KOPT-K1 (cell line): ENCODE results near the gene TP53.
A peak's percentile ranks its signal among the peaks of the same experiment; 100 is the strongest.
"Not testable (repeated sequence)": the region's sequence is repeated elsewhere in the genome, so short reads cannot be mapped to it uniquely, and the experiment has no call there.

Experiments
- H3K27ac ChIP-seq: fragments of 200-600 bp; sonication (generic); 2 replicates; pipeline ENCODE4 v1.5.1; 2016; ENCODE audit warnings: antibody characterized with exemption, mild to moderate bottlenecking, low read depth, low read length; ENCODE audit not compliant: poor library complexity, severe bottlenecking
- H3K36me3 ChIP-seq: fragments of 200-600 bp; sonication (generic); 2 replicates; pipeline ENCODE4 v1.5.1; 2017; ENCODE audit warnings: antibody characterized with exemption, mild to moderate bottlenecking, low read length, moderate library complexity; ENCODE audit not compliant: insufficient read depth
- H3K9me3 ChIP-seq: fragments of 200-600 bp; sonication (generic); 2 replicates; pipeline ENCODE4 v1.5.1; 2017; ENCODE audit warnings: antibody characterized with exemption, low read length, mild to moderate bottlenecking; ENCODE audit not compliant: insufficient read depth, poor library complexity, severe bottlenecking

Gene TP53

GRCh38 chr17:7633093-7633492 is 54.2 kb downstream of the TP53 start:
- no peaks in the 10 kb centered on the region for H3K36me3 ChIP-seq
- no peak overlapping the region for H3K27ac ChIP-seq
- H3K9me3 ChIP-seq = no peaks in the 10 kb centered on the region

GRCh38 chr17:7632492-7632894 is 54.8 kb downstream of the TP53 start:
- H3K9me3 ChIP-seq = no peaks in the 10 kb centered on the region
- no peaks in the 10 kb centered on the region for H3K36me3 ChIP-seq
- no peak overlapping the region for H3K27ac ChIP-seq

- no peak overlapping the region for H3K27ac ChIP-seq
- H3K36me3 ChIP-seq = no peaks in the 10 kb centered on the region
Measured at GRCh38 chr17:7631398-7632380, 55.6 kb downstream of the TP53 start.

GRCh38 chr17:7629939-7630571 is 57.2 kb downstream of the TP53 start, which contains the start of gene SHBG:
Gene SHBG (plus strand): TSS chr17:7630135. CDS start chr17:7630173, 38 bp downstream.
- no peaks in the 10 kb centered on the region for H3K9me3 ChIP-seq
- no peak within 1 kb of the TSS for H3K27ac ChIP-seq
- no peaks in the 10 kb centered on the region for H3K36me3 ChIP-seq

More at GRCh38 chr17:7631398-7632380, 55.6 kb downstream of the TP53 start:
- H3K9me3 ChIP-seq = no peaks in the 10 kb centered on the region

- no peaks in the 10 kb centered on the region for H3K36me3 ChIP-seq
- peak within 1 kb of the TSS; percentile 24 for H3K27ac ChIP-seq
- no peaks in the 10 kb centered on the region for H3K9me3 ChIP-seq
Measured at GRCh38 chr17:7627250-7628121, 59.8 kb downstream of the TP53 start, which contains the start of gene SAT2. Gene SAT2 (minus strand): TSS chr17:7627821. CDS start chr17:7627635, 186 bp downstream.

- Histone ChIP-seq H3K36me3 (no peaks in the 10 kb centered on the region), H3K27ac (no peak overlapping the region), H3K9me3 (no peaks in the 10 kb centered on the region)
Measured at GRCh38 chr17:7626956-7627249, 60.4 kb downstream of the TP53 start.

- H3K27ac ChIP-seq = no peak overlapping the region
- no peaks in the 10 kb centered on the region for H3K36me3 ChIP-seq
- H3K9me3 ChIP-seq = no peaks in the 10 kb centered on the region
Measured at GRCh38 chr17:7626307-7626706, 61.0 kb downstream of the TP53 start.

- H3K27ac ChIP-seq, H3K9me3 ChIP-seq, H3K36me3 ChIP-seq: not testable (repeated sequence)
Measured at GRCh38 chr17:7625749-7626148, 61.5 kb downstream of the TP53 start.

GRCh38 chr17:7623661-7624060 is 63.6 kb downstream of the TP53 start:
- no peaks in the 10 kb centered on the region for H3K9me3 ChIP-seq
- no peaks in the 10 kb centered on the region for H3K36me3 ChIP-seq
- no peak overlapping the region for H3K27ac ChIP-seq

- Histone ChIP-seq H3K36me3 (no peaks in the 10 kb centered on the region), H3K9me3 (no peaks in the 10 kb centered on the region), H3K27ac (no peak overlapping the region)
Measured at GRCh38 chr17:7620835-7621234, 66.5 kb downstream of the TP53 start.

GRCh38 chr17:7618608-7619007 is 68.7 kb downstream of the TP53 start:
- Histone ChIP-seq H3K36me3 (no peaks in the 10 kb centered on the region), H3K27ac (no peak overlapping the region), H3K9me3 (no peaks in the 10 kb centered on the region)
